GM21737 (cell line): ENCODE measurements around the gene ZNF446.
"Not testable (repeated sequence)": the region's sequence is repeated elsewhere in the genome, so short reads cannot be mapped to it uniquely, and the experiment has no call there.

Experiments
- ATAC-seq: cut with Tn5 transposase; IDR thresholded peaks from one replicate; pipeline ENCODE4 v1.9.1; 2021; ENCODE audit warnings: mild to moderate bottlenecking, moderate library complexity; ENCODE audit not compliant: unreplicated experiment

The ZNF446 gene

GRCh38 chr19:58499021-58499927 is 23.1 kb downstream of the ZNF446 start:
- peak; percentile 85 for ATAC-seq

DNA sequence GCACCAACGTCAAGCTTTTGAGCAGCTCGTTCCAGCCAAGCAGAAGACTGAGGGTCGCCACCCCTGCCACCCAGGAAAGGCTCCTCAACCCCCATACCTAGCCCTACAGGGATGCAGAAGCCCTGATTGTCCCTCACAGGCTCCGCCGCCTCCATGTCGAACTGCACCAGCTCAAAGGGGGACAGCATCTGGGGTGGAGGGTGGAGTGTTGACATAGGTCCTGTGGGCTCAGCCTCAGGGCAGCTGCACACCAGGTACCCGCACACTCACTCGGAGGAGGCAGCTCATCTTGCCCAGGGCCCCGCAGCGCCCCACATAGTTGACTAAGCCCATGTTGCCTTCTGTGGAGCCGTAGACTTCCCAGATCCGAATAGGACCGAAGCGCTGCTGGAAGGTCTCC is 24.1 kb downstream of the ZNF446 start:
- no peak for ATAC-seq

GRCh38 chr19:58507602-58508223 is 31.6 kb downstream of the ZNF446 start:
- not testable (repeated sequence) for ATAC-seq

DNA sequence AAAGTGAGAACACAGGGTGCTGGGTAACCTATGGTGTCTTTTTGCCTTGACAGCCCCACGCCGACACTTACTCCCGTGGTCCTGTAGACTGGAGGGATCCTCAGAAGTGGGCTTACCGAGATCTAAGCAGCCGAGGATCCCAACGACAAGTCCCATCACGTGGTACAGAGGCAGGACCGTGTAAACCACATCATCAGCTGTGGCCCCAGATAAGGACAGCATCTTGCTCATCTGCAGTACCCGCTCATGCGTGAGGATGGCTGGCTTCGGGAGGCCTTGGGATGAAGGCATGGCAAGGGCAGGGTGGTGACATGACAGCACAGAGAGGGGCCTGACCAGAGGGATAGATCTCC is 33.6 kb downstream of the ZNF446 start:
- ATAC-seq, result no peak

DNA sequence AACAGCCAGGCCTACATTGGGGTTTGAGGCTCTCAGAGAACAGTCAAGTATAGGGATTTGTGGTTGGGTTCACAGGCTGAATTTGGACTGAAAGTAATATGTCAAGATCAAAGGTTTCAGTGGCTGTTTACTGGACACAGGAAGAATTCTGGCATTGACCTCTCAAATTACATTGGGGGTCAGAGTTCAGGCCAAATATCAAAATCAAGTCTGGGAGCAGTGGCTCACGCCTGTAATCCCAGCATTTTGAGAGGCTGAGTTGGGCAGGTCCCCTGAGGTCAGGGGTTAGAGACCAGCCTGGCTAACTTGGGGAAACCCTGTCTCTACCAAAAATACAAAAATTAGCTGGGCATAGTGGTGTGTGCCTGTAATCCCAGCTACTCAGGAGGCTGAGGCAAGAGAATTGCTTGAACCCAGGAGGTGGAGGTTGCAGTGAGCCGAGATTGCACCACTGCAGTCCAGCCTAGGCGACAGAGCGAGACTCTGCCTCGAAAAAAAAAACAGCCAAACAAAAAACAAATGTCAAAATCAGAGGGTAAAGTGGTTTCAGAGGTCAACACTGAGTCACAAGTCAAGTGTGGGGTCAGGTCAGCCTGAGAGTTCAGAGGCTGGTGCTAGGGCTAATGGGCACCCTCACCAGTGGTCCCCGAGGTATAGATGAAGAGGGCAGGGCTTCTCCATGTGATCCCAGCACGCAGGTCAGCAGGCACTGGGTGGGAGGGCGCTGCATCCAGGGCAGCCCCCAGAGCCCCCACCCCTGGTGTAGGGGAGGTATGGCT is 34.1 kb downstream of the ZNF446 start:
- no peak for ATAC-seq

- ATAC-seq, result no peak
Observed at GRCh38 chr19:58511353-58512208, 35.4 kb downstream of the ZNF446 start, which contains the start of gene SLC27A5. Gene SLC27A5, minus strand, starts transcription at chr19:58511992. Its CDS starts 37 bp downstream, at chr19:58511955.

DNA sequence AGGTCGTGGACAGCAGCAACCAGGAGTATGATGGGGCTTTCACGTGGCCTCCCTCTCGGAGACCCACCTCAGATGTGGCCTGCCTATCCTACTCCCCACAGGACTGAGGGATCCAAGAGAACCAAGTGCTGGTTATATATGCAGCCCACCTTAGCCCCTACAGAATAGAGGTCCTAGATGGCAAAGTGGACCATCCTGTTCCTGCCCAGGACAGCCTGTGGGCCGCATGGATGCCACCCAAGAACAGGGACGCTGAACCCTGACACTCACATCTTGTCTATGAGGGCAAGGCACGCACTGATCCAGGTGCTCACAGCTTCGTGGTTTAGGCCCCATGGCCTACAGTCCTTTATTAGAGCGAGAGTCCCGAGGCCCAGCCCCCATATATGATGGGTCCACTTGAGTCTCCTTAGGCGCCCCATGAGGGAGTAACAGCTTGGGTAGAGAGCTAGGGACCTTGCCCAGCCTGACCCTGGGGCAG is 37.1 kb downstream of the ZNF446 start:
- ATAC-seq, result no peak

- ATAC-seq, result peak; percentile 63
Observed at GRCh38 chr19:58513694-58514563, 37.8 kb downstream of the ZNF446 start.

DNA sequence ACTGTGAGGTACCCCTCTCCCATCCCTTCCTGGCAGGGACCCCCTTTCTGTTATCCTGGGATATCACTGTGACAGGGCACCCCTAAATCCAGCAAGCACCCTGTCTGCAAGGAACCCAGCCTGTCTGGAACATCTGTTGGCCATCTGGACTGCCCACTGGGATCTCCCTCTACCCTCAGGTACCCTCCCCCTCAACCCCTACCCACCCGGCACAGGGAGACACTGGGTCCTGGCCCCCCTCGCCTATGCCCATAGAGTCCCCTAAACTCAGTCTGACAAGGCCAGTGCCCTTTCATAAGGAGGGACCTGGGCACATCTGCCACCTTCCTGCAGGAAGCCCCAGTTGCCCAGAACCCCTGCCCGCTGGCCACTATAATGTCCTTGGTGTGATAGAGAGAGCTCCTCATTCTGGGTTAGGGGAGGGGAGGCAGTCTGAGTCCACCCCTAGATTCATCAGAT is 38.4 kb downstream of the ZNF446 start:
- ATAC-seq, result no peak

- no peak for ATAC-seq
Observed at GRCh38 chr19:58515259-58515658, 39.1 kb downstream of the ZNF446 start.

- no peak for ATAC-seq
Observed at GRCh38 chr19:58516246-58516836, 40.2 kb downstream of the ZNF446 start.

GRCh38 chr19:58516964-58517833 is 41.0 kb downstream of the ZNF446 start:
- no peak for ATAC-seq

DNA sequence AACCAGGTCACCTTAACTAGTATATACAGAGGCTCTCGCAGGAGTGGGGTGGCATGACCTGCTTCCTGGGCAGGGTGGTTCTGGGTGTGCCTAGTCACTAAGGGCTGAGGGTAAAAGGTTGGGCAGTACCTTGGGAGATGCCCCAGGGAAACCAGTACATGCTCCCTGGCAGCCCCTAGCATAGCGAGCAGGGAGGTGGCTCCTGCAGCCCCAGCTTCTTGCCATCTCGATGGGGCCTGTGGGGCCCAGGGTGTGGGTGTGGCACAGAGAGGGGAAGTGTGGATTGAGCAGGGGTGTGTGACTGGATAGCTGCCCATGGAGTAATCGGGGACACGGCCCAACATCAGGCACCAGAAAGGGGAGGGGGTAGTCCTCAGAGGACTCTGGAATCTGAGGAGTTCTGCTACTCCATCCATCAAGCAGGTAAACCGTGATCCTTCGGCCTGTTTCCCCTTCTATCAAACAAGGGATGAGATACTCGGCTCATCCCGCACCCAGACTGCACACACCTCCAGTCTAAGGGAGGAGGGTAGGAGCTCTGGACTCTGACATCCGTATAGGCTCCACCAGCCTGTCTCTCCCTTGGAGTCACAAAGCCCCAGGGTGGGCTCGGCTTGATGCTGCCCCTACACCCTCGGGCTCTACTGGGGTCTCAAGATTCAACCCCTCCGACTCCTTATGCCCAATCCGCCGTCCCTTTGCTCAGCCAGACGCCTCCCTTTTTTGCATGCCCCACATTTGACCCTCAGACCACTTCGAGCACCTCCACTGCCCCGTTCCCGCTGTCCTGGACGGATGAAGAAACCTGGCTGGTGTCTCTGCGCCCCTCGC is 42.3 kb downstream of the ZNF446 start:
- no peak for ATAC-seq

DNA sequence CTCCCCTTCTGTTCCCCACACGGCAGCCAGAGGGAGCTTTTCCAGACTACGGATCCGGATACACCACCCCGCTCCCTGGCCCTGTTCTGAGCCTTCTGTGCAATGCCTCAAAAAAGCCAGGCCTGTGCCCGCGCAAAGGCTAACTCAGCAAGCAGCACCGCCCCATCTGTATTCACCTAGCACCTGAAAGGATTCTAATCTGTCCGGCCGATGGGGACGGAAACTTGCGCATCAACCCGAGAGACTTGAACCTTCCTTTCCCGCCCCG is 42.9 kb downstream of the ZNF446 start:
- no peak for ATAC-seq

- ATAC-seq, result peak; percentile 75
Observed at GRCh38 chr19:58519355-58520256, 43.5 kb downstream of the ZNF446 start, which contains the start of gene ZBTB45. Gene ZBTB45, minus strand, starts transcription at chr19:58519810. Its CDS starts 2,137 bp downstream, at chr19:58517673.

DNA sequence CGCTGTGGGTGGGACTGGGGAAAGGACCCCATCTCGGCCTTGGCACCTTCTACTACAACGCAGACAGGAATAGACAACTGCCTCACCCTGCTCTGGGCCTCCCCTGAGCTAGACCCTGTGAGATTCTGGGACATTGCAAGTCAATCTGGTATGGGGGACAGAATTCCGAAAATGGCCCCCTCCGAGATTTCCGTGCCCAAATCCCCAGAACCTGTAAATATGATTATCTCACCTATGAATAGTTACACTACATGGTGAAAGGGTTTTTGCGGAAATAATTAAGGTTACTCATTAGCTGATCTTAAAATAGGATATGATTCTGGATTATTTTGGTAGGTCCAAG is 44.1 kb downstream of the ZNF446 start:
- ATAC-seq, result no peak
